ENCODE data around the gene FAM227B. TPM values are rescaled to one million over a fixed set of nuclear protein-coding genes. Genes with fewer than 3 reads are reported as not detected.

Gene FAM227B, protein sequence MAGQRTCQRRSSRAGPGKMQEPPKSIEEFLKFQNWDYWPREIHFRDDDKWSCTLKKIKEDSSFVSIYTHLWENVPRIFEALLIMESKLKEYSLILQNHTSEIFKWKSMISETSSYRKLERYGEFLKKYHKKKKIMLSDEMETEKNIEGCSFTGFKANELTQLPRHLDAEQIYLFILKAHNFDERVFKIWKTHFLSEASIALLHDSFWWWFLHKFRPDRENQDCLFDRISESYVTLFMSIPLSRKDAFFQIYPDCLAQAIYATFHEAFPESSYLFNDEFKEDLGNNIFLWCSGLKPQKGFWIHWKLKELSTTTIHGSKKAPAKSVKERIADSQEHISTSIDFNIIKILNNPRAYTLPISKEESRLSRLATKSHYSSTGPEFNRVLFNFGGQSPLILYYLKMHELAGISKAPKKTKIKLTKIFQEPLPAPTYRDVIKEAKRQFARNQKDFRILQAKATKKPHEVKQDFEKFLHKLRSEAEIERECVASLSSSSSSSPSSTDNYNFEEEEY
- 0.44 to 1.1 TPM (median 0.82 TPM) in 5 replicates for total RNA-seq (2022; extraction: Qiagen RNA extraction)

DNA sequence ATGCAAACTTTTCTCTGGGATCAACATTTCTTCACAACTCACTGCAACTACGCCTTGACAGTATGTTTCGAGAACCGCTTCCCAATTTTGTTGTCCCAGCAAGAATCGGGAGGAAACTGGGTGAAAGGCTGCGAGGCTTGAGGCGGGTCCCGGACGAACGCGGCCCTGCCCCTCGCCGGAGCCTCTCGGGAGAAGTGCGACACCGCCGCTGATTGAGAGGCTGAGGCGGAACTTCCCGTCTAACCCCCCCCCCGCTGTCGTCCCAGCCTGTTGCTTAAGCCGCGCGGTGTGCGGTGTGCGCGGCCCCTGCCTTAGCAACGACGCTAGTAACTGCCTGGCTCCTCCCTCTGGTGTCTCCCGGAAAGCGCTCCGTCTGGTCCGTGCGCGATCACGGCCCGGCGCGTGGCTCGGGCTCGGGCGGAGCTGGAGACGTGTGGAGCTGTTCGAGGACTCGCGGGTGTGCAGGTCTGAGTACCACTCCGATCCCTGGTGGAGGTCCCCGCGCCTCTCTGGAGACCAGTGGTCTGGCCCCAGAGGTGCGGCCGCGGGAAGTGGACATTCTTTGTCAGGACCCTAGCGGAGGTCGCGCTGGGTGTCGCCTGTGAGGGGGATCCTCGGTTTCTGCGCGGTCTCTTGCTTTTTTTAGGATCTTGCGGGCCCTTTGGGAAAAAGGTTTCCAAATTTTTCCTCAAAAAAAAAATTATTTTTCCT, at the start of gene FAM227B, which contains the start of gene DTWD1:
Gene FAM227B, minus strand, starts transcription at position 161 of the 711 bp plus-strand sequence. CDS start 5,647 bp downstream, outside the sequence.
Gene DTWD1, plus strand, starts transcription at position 391 of the 711 bp plus-strand sequence. CDS start 4,120 bp downstream, outside the sequence.

DNA sequence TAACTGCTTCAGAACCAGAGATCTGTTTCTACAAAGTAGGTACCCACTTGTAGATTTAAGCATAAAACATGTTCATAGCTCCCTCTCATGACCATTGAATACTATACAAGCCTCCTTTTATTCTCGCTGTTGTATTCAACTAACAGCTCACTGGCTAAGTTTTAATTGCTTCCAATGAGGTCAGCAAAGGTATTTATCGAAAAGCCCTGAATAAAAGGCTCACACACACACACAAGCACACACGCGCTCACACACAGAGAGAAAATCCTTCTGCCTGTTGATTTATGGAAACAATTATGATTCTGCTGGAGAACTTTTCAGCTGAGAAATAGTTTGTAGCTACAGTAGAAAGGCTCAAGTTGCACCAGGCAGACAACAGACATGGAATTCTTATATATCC, 197.6 kb downstream of the FAM227B start, which contains the start of gene FGF7:
Gene FGF7, plus strand, starts transcription at position 222 of the 400 bp plus-strand sequence. CDS start 1,056 bp downstream, outside the sequence.

Other genes starting within 250 kb of the FAM227B start
- gene FGF7, start 197.6 kb downstream of the FAM227B start, total RNA-seq (2022; extraction: Qiagen RNA extraction): not detected in 5 replicates
- 14.3 to 16.3 TPM (median 15.5 TPM) in 5 replicates for gene DTWD1, start 230 bp upstream of the FAM227B start, total RNA-seq (2022; extraction: Qiagen RNA extraction)

Data from A549 treated with CORT108297 at 1 μM for 4 hours (cell line).